ENCODE data around the gene COL4A3. TPM values are rescaled to one million over a fixed set of nuclear protein-coding genes. Genes with fewer than 3 reads are reported as not detected.

COL4A3 gene
- total RNA-seq, 1 donor from 2014 or later, result 0.34 TPM

- H3K9me3 Mint-ChIP-seq (ENCODE audit: low read depth), result no peaks in the 10 kb centered on the region
- no peaks in the 10 kb centered on the region for H3K36me3 Mint-ChIP-seq (ENCODE audit: insufficient read depth)
- DNase-seq (ENCODE audit: low spot score, unreplicated experiment), result no peak
- H3K27ac Mint-ChIP-seq, result no peak overlapping the region
- no peaks in the 10 kb centered on the region for H3K4me1 Mint-ChIP-seq (ENCODE audit: low read depth)
- H3K4me3 Mint-ChIP-seq (ENCODE audit: low read depth), result no peak overlapping the region
- peaks cover 16% of the 10 kb centered on the region for H3K27me3 Mint-ChIP-seq
- TF ChIP-seq CTCF (IDR thresholded peaks at IDR 0.05; ENCODE audit: unreplicated experiment), result no peak
Measured at GRCh38 chr2:227123697-227124096, 40.7 kb upstream of the COL4A3 start.

GRCh38 chr2:227124811-227125210, 39.6 kb upstream of the COL4A3 start:
- Mint-ChIP-seq H3K4me3 (ENCODE audit: low read depth) (no peak overlapping the region), H3K4me1 (ENCODE audit: low read depth) (no peaks in the 10 kb centered on the region), H3K27ac (no peak overlapping the region), H3K9me3 (ENCODE audit: low read depth) (no peaks in the 10 kb centered on the region), H3K27me3 (peaks cover 19% of the 10 kb centered on the region), H3K36me3 (ENCODE audit: insufficient read depth) (no peaks in the 10 kb centered on the region)
- TF ChIP-seq CTCF (IDR thresholded peaks at IDR 0.05; ENCODE audit: unreplicated experiment), result no peak
- no peak for DNase-seq (ENCODE audit: low spot score, unreplicated experiment)

- no peaks in the 10 kb centered on the region for H3K36me3 Mint-ChIP-seq (ENCODE audit: insufficient read depth)
- no peaks in the 10 kb centered on the region for H3K4me1 Mint-ChIP-seq (ENCODE audit: low read depth)
- peaks cover 19% of the 10 kb centered on the region for H3K27me3 Mint-ChIP-seq
- TF ChIP-seq CTCF (IDR thresholded peaks at IDR 0.05; ENCODE audit: unreplicated experiment), result no peak
- no peak overlapping the region for H3K27ac Mint-ChIP-seq
- H3K9me3 Mint-ChIP-seq (ENCODE audit: low read depth), result no peaks in the 10 kb centered on the region
- DNase-seq (ENCODE audit: low spot score, unreplicated experiment), result no peak
- no peak overlapping the region for H3K4me3 Mint-ChIP-seq (ENCODE audit: low read depth)
Measured at GRCh38 chr2:227125506-227125905, 38.9 kb upstream of the COL4A3 start.

GRCh38 chr2:227127201-227127600, 37.2 kb upstream of the COL4A3 start:
- Mint-ChIP-seq H3K4me3 (ENCODE audit: low read depth) (no peak overlapping the region), H3K36me3 (ENCODE audit: insufficient read depth) (no peaks in the 10 kb centered on the region), H3K9me3 (ENCODE audit: low read depth) (no peaks in the 10 kb centered on the region), H3K27me3 (peaks cover 24% of the 10 kb centered on the region), H3K4me1 (ENCODE audit: low read depth) (no peaks in the 10 kb centered on the region), H3K27ac (no peak overlapping the region)
- no peak for DNase-seq (ENCODE audit: low spot score, unreplicated experiment)
- TF ChIP-seq CTCF (IDR thresholded peaks at IDR 0.05; ENCODE audit: unreplicated experiment), result no peak

GRCh38 chr2:227130636-227131035, 33.8 kb upstream of the COL4A3 start:
- no peak for TF ChIP-seq CTCF (IDR thresholded peaks at IDR 0.05; ENCODE audit: unreplicated experiment)
- H3K4me3 Mint-ChIP-seq (ENCODE audit: low read depth), result no peak overlapping the region
- DNase-seq (ENCODE audit: low spot score, unreplicated experiment), result no peak
- peaks cover 24% of the 10 kb centered on the region for H3K27me3 Mint-ChIP-seq
- no peaks in the 10 kb centered on the region for H3K9me3 Mint-ChIP-seq (ENCODE audit: low read depth)
- H3K4me1 Mint-ChIP-seq (ENCODE audit: low read depth), result no peaks in the 10 kb centered on the region
- H3K27ac Mint-ChIP-seq, result no peak overlapping the region
- H3K36me3 Mint-ChIP-seq (ENCODE audit: insufficient read depth), result no peaks in the 10 kb centered on the region
